ENCODE results near the gene TMEM267. TPM values are rescaled to one million over a fixed set of nuclear protein-coding genes. Genes with fewer than 3 reads are reported as not detected.
"Not testable (repeated sequence)": the region's sequence is repeated elsewhere in the genome, so short reads cannot be mapped to it uniquely, and the experiment has no call there.

Gene TMEM267
- total RNA-seq, 1 experiment from 2014 or later: 9.7 TPM

DNA sequence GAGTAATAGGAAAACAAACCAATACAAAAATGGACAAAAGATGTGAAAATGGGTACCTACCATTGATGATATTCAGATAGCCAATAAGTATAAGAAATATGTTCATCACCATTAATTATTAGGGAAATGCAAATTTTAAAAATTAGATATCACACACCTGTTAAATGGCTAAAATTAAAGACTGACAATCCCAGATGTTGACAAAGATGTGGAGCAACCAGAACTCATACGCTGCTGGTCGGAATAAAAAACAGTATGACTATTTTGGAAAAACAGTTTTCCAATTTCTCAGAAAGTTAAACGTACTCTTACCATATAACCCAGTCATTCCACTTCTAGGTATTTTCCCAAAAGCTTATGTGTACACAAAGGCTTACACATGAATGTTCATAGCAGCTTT, 27.1 kb downstream of the TMEM267 start:
- Histone ChIP-seq H3K4me1 (ENCODE audit: insufficient read depth, low read length, poor library complexity, severe bottlenecking) (no peaks in the 10 kb centered on the region), H3K27me3 (replicated peaks; ENCODE audit: insufficient read depth, low read depth, low read length, poor library complexity) (no peaks in the 10 kb centered on the region), H3K4me3 (ENCODE audit: low read depth, low read length, poor library complexity, severe bottlenecking) (no peak overlapping the region), H3K9me3 (ENCODE audit: low read depth, low read length, poor library complexity, severe bottlenecking) (no peaks in the 10 kb centered on the region), H3K36me3 (ENCODE audit: insufficient read depth, low read length, poor library complexity, severe bottlenecking) (no peaks in the 10 kb centered on the region), H3K27ac (ENCODE audit: low read depth, low read length, poor library complexity, severe bottlenecking) (no peak overlapping the region)
- TF ChIP-seq, protein P1, sequence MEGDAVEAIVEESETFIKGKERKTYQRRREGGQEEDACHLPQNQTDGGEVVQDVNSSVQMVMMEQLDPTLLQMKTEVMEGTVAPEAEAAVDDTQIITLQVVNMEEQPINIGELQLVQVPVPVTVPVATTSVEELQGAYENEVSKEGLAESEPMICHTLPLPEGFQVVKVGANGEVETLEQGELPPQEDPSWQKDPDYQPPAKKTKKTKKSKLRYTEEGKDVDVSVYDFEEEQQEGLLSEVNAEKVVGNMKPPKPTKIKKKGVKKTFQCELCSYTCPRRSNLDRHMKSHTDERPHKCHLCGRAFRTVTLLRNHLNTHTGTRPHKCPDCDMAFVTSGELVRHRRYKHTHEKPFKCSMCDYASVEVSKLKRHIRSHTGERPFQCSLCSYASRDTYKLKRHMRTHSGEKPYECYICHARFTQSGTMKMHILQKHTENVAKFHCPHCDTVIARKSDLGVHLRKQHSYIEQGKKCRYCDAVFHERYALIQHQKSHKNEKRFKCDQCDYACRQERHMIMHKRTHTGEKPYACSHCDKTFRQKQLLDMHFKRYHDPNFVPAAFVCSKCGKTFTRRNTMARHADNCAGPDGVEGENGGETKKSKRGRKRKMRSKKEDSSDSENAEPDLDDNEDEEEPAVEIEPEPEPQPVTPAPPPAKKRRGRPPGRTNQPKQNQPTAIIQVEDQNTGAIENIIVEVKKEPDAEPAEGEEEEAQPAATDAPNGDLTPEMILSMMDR (conservative IDR thresholded peaks at IDR 0.05; ENCODE audit: low read depth, low read length): no peak
- no peak for TF ChIP-seq EZH2 (IDR thresholded peaks at IDR 0.05; ENCODE audit: borderline replicate concordance, low read depth, low read length, poor library complexity, severe bottlenecking)
- no peak for DNase-seq (ENCODE audit: low spot score)
- CTCF ChIA-PET: no interaction called here
- intact Hi-C loops (cut with micrococcal nuclease; ENCODE audit: unreplicated experiment): no loop called here
- POLR2A ChIA-PET (ENCODE audit: low non-redundant PET): no interaction called here
- BruUV-seq (replicated peaks): no TSS peak

DNA sequence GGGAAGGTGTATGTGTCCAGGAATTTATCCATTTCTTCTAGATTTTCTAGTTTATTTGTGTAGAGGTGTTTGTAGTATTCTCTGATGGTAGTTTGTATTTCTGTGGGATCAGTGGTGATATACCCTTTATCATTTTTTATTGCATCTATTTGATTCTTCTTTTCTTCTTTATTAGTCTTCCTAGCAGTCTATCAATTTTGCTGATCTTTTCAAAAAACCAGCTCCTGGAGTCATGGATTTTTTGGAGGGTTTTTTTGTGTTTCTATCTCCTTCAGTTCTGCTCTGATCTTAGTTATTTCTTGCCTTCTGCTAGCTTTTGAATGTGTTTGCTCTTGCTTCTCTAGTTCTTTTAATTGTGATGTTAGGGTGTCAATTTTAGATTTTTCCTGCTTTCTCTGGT, 42.1 kb downstream of the TMEM267 start:
- BruUV-seq (replicated peaks); H3K4me3 ChIP-seq (ENCODE audit: low read depth, low read length, poor library complexity, severe bottlenecking); H3K9me3 ChIP-seq (ENCODE audit: low read depth, low read length, poor library complexity, severe bottlenecking); H3K36me3 ChIP-seq (ENCODE audit: insufficient read depth, low read length, poor library complexity, severe bottlenecking); intact Hi-C loops (cut with micrococcal nuclease; ENCODE audit: unreplicated experiment); H3K4me1 ChIP-seq (ENCODE audit: insufficient read depth, low read length, poor library complexity, severe bottlenecking); CTCF ChIA-PET; DNase-seq (ENCODE audit: low spot score); H3K27me3 ChIP-seq (replicated peaks; ENCODE audit: insufficient read depth, low read depth, low read length, poor library complexity); POLR2A ChIA-PET (ENCODE audit: low non-redundant PET); H3K27ac ChIP-seq (ENCODE audit: low read depth, low read length, poor library complexity, severe bottlenecking): not testable (repeated sequence)

DNA sequence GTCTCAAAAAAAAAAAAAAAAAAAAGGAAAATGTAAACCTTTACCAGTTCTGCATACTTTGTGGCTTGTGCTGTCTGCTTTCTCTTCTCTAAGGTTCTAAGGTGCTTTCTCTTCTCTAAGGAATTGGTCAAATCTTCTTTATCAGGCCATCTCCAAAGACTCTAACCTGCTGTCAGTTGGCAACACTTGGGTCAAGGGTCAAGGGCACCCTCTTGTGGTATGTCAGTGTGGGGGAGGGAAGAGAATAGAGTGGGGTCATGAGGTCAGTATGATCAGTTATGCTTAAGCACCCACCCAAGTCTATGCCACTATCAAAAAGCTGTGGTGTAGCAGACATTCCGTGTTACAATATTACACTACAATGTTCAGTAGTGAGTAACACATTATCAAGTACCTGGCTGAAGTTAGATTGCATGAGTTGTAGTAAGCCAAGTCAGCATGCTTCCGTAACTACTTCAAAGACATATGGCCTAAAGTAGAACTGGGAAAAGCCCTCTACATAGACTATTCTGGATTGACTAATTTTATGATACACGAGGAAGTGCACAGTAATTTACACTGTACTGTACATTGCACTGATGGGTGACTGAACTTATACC, 46.5 kb downstream of the TMEM267 start:
- POLR2A ChIA-PET (ENCODE audit: low non-redundant PET): no interaction called here
- TF ChIP-seq EZH2 (IDR thresholded peaks at IDR 0.05; ENCODE audit: borderline replicate concordance, low read depth, low read length, poor library complexity, severe bottlenecking): no peak
- CTCF ChIA-PET: no interaction called here

DNA sequence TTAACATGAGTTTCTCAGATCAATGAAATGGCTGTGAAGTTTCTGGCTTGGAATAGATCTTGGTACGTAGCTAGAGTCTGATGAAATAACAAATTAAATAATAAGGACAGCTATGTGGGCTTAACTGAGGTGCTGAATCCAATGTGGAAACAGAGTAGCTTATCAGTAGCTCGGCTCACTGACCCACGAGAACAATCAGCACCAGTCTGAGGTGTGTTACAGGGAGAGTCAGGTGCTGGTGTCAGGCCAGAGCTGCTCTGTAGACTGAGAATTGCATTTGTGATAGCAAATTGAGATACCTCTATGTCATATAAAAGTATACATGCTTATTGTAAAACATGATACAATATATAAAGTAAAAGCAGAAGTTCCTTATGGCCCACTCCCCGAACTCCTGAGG, 50.3 kb downstream of the TMEM267 start:
- Histone ChIP-seq H3K9me3 (ENCODE audit: low read depth, low read length, poor library complexity, severe bottlenecking) (no peaks in the 10 kb centered on the region), H3K4me3 (ENCODE audit: low read depth, low read length, poor library complexity, severe bottlenecking) (no peak overlapping the region), H3K27ac (ENCODE audit: low read depth, low read length, poor library complexity, severe bottlenecking) (no peak overlapping the region), H3K27me3 (replicated peaks; ENCODE audit: insufficient read depth, low read depth, low read length, poor library complexity) (no peaks in the 10 kb centered on the region), H3K36me3 (ENCODE audit: insufficient read depth, low read length, poor library complexity, severe bottlenecking) (no peaks in the 10 kb centered on the region), H3K4me1 (ENCODE audit: insufficient read depth, low read length, poor library complexity, severe bottlenecking) (peaks cover 7% of the 10 kb centered on the region)
- intact Hi-C loops (cut with micrococcal nuclease; ENCODE audit: unreplicated experiment): no loop called here
- ChIA-PET CTCF (no interaction called here), POLR2A (ENCODE audit: low non-redundant PET) (interaction anchor here (0.6 kb wide), 1 partner anchor 25 kb away, joined by 4 read pairs; no protein-coding TSS in a partner anchor)
- DNase-seq (ENCODE audit: low spot score): no peak
- no peak for TF ChIP-seq EZH2 (IDR thresholded peaks at IDR 0.05; ENCODE audit: borderline replicate concordance, low read depth, low read length, poor library complexity, severe bottlenecking)
- TF ChIP-seq, protein P1 (conservative IDR thresholded peaks at IDR 0.05; ENCODE audit: low read depth, low read length): no peak
- no TSS peak for BruUV-seq (replicated peaks)

More for the DNA sequence above, 46.5 kb downstream of the TMEM267 start:
- H3K27ac ChIP-seq (ENCODE audit: low read depth, low read length, poor library complexity, severe bottlenecking): no peak overlapping the region
- no peak overlapping the region for H3K4me3 ChIP-seq (ENCODE audit: low read depth, low read length, poor library complexity, severe bottlenecking)
- peaks cover 7% of the 10 kb centered on the region for H3K4me1 ChIP-seq (ENCODE audit: insufficient read depth, low read length, poor library complexity, severe bottlenecking)
- no peaks in the 10 kb centered on the region for H3K9me3 ChIP-seq (ENCODE audit: low read depth, low read length, poor library complexity, severe bottlenecking)
- no peaks in the 10 kb centered on the region for H3K27me3 ChIP-seq (replicated peaks; ENCODE audit: insufficient read depth, low read depth, low read length, poor library complexity)
- no peak for DNase-seq (ENCODE audit: low spot score)
- no TSS peak for BruUV-seq (replicated peaks)
- intact Hi-C loops (cut with micrococcal nuclease; ENCODE audit: unreplicated experiment): no loop called here
- no peaks in the 10 kb centered on the region for H3K36me3 ChIP-seq (ENCODE audit: insufficient read depth, low read length, poor library complexity, severe bottlenecking)

Data from A673 (cell line).